GM12878 (cell line): ENCODE results near the gene RGS5.

Experiments used
- CHD4 ChIP-seq: fragments of 200-600 bp; sonication (generic); IDR thresholded peaks from 2 replicates; pipeline ENCODE4 v1.6.1; 2016; ENCODE audit warnings: mild to moderate bottlenecking
- EP300 ChIP-seq, 2 experiments: fragments of 150-350 bp in 1 of 2; IDR thresholded peaks; 2 replicates each; pipeline ENCODE4 v1.6.1; 2011 to 2012; ENCODE audit warnings: low read depth in 2 of 2, low read length in 2 of 2, borderline replicate concordance in 1 of 2, improper control_type of control experiment in 1 of 2, inconsistent platforms in 1 of 2; ENCODE audit not compliant: control insufficient read depth in 1 of 2
- GATAD2B ChIP-seq: fragments of 450-650 bp; conservative IDR thresholded peaks from 2 replicates; pipeline ENCODE4 v1.6.1; 2017; ENCODE audit warnings: low read depth, mild to moderate bottlenecking, moderate library complexity
- RAD21 ChIP-seq: IDR thresholded peaks from 2 replicates; pipeline ENCODE4 v1.6.1; 2011; ENCODE audit warnings: mild to moderate bottlenecking, low read depth, low read length, moderate library complexity; ENCODE audit not compliant: insufficient read depth
- SP1 ChIP-seq: IDR thresholded peaks from one replicate; pipeline ENCODE4 v1.6.1; 2011; ENCODE audit warnings: low read depth, low read length
- TF ChIP-seq, protein P1 (sequence below): fragments of 450-650 bp; IDR thresholded peaks from 2 replicates; pipeline ENCODE4 v1.6.1; 2017; ENCODE audit warnings: mild to moderate bottlenecking
- TF ChIP-seq, protein P2 (sequence below), 3 experiments: IDR thresholded peaks in 2 of 3; conservative IDR thresholded peaks in 1 of 3; 2 replicates each; pipeline ENCODE4 v1.5.1; 2011; ENCODE audit warnings: low read depth in 3 of 3, low read length in 3 of 3, mild to moderate bottlenecking in 3 of 3, control low read depth in 2 of 3, moderate library complexity in 2 of 3, inconsistent platforms in 1 of 3, mixed read lengths in 1 of 3; ENCODE audit not compliant: control insufficient read depth in 2 of 3, insufficient read depth in 1 of 3; ENCODE audit errors: extremely low read depth in 1 of 3

DNA sequence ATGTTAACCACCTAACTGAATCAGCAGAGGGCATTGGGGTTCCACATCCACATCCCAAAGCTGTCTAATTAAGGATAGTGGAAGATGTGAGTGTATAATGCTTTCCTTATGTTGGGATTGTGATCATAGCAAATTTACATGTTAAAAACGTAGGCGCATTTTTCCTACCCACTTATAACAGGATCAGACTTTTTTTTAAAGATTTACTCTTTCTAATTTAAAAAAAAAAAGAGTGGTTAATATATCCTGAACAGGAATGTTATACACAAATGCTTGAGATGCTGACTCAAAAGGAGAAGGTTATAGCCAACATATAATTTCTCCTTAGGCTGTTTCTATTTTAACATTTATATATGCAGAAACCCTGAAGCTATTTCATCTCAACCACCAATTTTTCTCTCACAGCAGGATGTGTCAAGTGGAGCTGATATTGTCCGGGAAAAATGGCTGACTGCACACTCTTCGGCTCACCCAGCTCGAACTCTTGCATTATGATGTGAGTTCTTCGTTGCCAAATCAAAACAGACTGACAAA, 40.3 kb downstream of the RGS5 start:
- TF ChIP-seq RAD21 = no peak
- no peak for TF ChIP-seq SP1
- no peak for TF ChIP-seq EP300 (IDR thresholded peaks at IDR 0.05; ENCODE audit: borderline replicate concordance in 1 of 2, control insufficient read depth in 1 of 2, low read depth in 2 of 2, low read length in 2 of 2)
- TF ChIP-seq, protein P1, sequence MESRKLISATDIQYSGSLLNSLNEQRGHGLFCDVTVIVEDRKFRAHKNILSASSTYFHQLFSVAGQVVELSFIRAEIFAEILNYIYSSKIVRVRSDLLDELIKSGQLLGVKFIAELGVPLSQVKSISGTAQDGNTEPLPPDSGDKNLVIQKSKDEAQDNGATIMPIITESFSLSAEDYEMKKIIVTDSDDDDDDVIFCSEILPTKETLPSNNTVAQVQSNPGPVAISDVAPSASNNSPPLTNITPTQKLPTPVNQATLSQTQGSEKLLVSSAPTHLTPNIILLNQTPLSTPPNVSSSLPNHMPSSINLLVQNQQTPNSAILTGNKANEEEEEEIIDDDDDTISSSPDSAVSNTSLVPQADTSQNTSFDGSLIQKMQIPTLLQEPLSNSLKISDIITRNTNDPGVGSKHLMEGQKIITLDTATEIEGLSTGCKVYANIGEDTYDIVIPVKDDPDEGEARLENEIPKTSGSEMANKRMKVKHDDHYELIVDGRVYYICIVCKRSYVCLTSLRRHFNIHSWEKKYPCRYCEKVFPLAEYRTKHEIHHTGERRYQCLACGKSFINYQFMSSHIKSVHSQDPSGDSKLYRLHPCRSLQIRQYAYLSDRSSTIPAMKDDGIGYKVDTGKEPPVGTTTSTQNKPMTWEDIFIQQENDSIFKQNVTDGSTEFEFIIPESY = no peak
- no peak for TF ChIP-seq GATAD2B
- TF ChIP-seq, protein P2, sequence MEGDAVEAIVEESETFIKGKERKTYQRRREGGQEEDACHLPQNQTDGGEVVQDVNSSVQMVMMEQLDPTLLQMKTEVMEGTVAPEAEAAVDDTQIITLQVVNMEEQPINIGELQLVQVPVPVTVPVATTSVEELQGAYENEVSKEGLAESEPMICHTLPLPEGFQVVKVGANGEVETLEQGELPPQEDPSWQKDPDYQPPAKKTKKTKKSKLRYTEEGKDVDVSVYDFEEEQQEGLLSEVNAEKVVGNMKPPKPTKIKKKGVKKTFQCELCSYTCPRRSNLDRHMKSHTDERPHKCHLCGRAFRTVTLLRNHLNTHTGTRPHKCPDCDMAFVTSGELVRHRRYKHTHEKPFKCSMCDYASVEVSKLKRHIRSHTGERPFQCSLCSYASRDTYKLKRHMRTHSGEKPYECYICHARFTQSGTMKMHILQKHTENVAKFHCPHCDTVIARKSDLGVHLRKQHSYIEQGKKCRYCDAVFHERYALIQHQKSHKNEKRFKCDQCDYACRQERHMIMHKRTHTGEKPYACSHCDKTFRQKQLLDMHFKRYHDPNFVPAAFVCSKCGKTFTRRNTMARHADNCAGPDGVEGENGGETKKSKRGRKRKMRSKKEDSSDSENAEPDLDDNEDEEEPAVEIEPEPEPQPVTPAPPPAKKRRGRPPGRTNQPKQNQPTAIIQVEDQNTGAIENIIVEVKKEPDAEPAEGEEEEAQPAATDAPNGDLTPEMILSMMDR (IDR thresholded peaks at IDR 0.05 in 2 of 3, conservative IDR thresholded peaks at IDR 0.05 in 1 of 3; ENCODE audit: control insufficient read depth in 2 of 3, extremely low read depth in 1 of 3, insufficient read depth in 1 of 3, low read depth in 3 of 3, low read length in 3 of 3) = no peak
- TF ChIP-seq CHD4 = no peak
